ENCODE data around the gene RBM3. TPM values are rescaled to one million over a fixed set of nuclear protein-coding genes. Genes with fewer than 3 reads are reported as not detected.

The RBM3 gene
- polyA plus RNA-seq, 1 of the 3 experiments (the other 2 are of a cell fraction): 183 TPM

DNA sequence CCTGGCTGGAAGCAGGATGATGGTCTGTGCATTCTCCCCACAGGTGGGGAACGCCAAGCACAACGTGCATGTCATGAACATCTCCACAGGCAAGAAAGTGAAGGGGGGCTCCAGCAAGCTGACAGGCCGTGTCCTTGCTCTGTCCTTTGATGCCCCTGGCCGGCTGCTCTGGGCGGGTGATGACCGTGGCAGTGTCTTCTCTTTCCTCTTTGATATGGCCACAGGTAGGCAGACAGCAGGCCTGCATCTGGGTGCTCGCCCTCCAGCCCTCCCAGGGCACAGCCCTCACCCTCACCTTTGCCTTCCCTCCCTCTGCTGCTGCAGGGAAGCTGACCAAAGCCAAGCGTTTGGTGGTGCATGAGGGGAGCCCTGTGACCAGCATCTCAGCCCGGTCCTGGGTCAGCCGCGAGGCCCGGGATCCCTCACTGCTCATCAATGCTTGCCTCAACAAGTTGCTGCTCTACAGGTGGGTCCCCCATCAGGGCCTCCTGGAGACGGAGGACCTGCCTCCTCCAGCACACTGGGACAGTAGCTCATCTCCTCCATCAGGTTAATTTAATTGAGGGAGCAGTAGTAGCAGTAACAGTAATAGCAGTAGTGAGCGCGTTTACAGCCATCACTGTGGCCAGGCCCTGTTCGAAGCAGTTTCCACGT, 27.6 kb downstream of the RBM3 start:
- TF ChIP-seq RCOR1 (IDR thresholded peaks at IDR 0.05; ENCODE audit: low read length): no peak
- no peak for TF ChIP-seq RXRA (IDR thresholded peaks at IDR 0.05; ENCODE audit: borderline replicate concordance, low read depth)
- no peak for TF ChIP-seq TEAD4 (IDR thresholded peaks at IDR 0.05; ENCODE audit: borderline replicate concordance, insufficient read depth)
- no peak for TF ChIP-seq GATA2 (CRISPR knock-in tag; IDR thresholded peaks at IDR 0.05)
- no peak for TF ChIP-seq RAD21 (IDR thresholded peaks at IDR 0.05; ENCODE audit: low read length)
- no peak for TF ChIP-seq FOXJ3 (CRISPR knock-in tag; IDR thresholded peaks at IDR 0.05)
- TF ChIP-seq, protein P1, sequence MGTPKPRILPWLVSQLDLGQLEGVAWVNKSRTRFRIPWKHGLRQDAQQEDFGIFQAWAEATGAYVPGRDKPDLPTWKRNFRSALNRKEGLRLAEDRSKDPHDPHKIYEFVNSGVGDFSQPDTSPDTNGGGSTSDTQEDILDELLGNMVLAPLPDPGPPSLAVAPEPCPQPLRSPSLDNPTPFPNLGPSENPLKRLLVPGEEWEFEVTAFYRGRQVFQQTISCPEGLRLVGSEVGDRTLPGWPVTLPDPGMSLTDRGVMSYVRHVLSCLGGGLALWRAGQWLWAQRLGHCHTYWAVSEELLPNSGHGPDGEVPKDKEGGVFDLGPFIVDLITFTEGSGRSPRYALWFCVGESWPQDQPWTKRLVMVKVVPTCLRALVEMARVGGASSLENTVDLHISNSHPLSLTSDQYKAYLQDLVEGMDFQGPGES (IDR thresholded peaks at IDR 0.05; ENCODE audit: low read depth, low read length): no peak
- TF ChIP-seq, protein P2, sequence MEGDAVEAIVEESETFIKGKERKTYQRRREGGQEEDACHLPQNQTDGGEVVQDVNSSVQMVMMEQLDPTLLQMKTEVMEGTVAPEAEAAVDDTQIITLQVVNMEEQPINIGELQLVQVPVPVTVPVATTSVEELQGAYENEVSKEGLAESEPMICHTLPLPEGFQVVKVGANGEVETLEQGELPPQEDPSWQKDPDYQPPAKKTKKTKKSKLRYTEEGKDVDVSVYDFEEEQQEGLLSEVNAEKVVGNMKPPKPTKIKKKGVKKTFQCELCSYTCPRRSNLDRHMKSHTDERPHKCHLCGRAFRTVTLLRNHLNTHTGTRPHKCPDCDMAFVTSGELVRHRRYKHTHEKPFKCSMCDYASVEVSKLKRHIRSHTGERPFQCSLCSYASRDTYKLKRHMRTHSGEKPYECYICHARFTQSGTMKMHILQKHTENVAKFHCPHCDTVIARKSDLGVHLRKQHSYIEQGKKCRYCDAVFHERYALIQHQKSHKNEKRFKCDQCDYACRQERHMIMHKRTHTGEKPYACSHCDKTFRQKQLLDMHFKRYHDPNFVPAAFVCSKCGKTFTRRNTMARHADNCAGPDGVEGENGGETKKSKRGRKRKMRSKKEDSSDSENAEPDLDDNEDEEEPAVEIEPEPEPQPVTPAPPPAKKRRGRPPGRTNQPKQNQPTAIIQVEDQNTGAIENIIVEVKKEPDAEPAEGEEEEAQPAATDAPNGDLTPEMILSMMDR (IDR thresholded peaks at IDR 0.05): no peak
- WGBS (ENCODE audit: low lambda C conversion rate): 36% methylated on average over 6 of the region's 17 CpGs
- Histone ChIP-seq H3K9me3 (no peaks in the 10 kb centered on the region), H2AFZ (ENCODE audit: low read depth) (no peak overlapping the region), H3K27ac (ENCODE audit: low read depth in 2 of 2, low read length in 1 of 2) (no peak overlapping the region), H3K4me2 (no peak overlapping the region), H3K36me3 (replicated peaks in 1 of 2; ENCODE audit: control insufficient read depth in 1 of 2, insufficient read depth in 2 of 2, low read length in 1 of 2) (peaks cover 3 to 20% of the 10 kb centered on the region in 2 experiments), H3K4me1 (ENCODE audit: control insufficient read depth in 1 of 2, insufficient read depth in 2 of 2, low read depth in 1 of 2, low read length in 1 of 2) (peaks cover 0 to 6% of the 10 kb centered on the region in 2 experiments; a peak in 1 of 4 replicates), H3K4me3 (ENCODE audit: low read depth in 2 of 2, low read length in 1 of 2) (no peak overlapping the region), H3K79me2 (ENCODE audit: insufficient read depth) (peaks cover 9% of the 10 kb centered on the region; the same call in 1 of the 2 replicates), H3F3A (replicated peaks; ENCODE audit: insufficient read depth) (no peaks in the 10 kb centered on the region), H3K27me3 (ENCODE audit: insufficient read depth) (no peaks in the 10 kb centered on the region), H3K9me2 (no peaks in the 10 kb centered on the region), H4K20me1 (ENCODE audit: insufficient read depth) (no peaks in the 10 kb centered on the region), H3K9ac (no peak overlapping the region)
- no peak for DNase-seq
- ChIA-PET CTCF (no interaction called here), POLR2A (no interaction called here)

DNA sequence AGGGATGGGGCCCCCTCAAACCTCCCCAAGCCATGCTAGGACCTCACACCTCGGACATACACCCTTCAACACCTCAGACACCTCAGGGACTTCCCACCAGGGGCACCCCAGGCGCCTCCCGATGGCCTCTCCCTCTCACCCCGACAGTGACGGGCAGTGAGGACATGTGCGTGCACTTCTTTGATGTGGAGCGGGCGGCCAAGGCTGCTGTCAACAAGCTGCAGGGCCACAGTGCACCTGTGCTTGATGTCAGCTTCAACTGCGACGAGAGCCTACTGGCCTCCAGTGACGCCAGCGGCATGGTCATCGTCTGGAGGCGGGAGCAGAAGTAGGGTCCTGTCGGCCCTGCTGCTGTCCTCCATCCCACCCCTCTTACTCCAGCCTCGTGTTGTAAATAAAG, 30.4 kb downstream of the RBM3 start:
- Histone ChIP-seq H3K4me3 (ENCODE audit: low read depth in 2 of 2, low read length in 1 of 2) (no peak overlapping the region), H4K20me1 (ENCODE audit: insufficient read depth) (no peaks in the 10 kb centered on the region), H3K79me2 (ENCODE audit: insufficient read depth) (no peaks in the 10 kb centered on the region), H2AFZ (ENCODE audit: low read depth) (no peak overlapping the region), H3K9ac (no peak overlapping the region), H3F3A (replicated peaks; ENCODE audit: insufficient read depth) (no peaks in the 10 kb centered on the region), H3K27ac (ENCODE audit: low read depth in 2 of 2, low read length in 1 of 2) (no peak overlapping the region), H3K36me3 (replicated peaks in 1 of 2; ENCODE audit: control insufficient read depth in 1 of 2, insufficient read depth in 2 of 2, low read length in 1 of 2) (peaks cover 3 to 16% of the 10 kb centered on the region in 2 experiments), H3K27me3 (ENCODE audit: insufficient read depth) (no peaks in the 10 kb centered on the region), H3K4me2 (no peak overlapping the region), H3K9me3 (no peaks in the 10 kb centered on the region), H3K9me2 (no peaks in the 10 kb centered on the region), H3K4me1 (ENCODE audit: control insufficient read depth in 1 of 2, insufficient read depth in 2 of 2, low read depth in 1 of 2, low read length in 1 of 2) (no peaks in the 10 kb centered on the region)
- DNase-seq: no peak
- POLR2A ChIA-PET: no interaction called here
- 59% methylated on average over 13 of the region's 16 CpGs for WGBS (ENCODE audit: low lambda C conversion rate)
- CTCF ChIA-PET: interaction anchor here (0.8 kb wide), 1 partner anchor 26 kb away, joined by 3 read pairs; no protein-coding TSS in a partner anchor
- TF ChIP-seq ELF1 (IDR thresholded peaks at IDR 0.05) (no peak), TAF1 (IDR thresholded peaks at IDR 0.05; ENCODE audit: borderline replicate concordance, low read depth, low read length) (no peak), POLR2AphosphoS5 (IDR thresholded peaks at IDR 0.05; ENCODE audit: low read depth, low read length) (no peak), MXI1 (IDR thresholded peaks at IDR 0.05; ENCODE audit: low read depth, low read length) (no peak), FOSL2 (IDR thresholded peaks at IDR 0.05; ENCODE audit: borderline replicate concordance, low read depth) (no peak), CHD2 (IDR thresholded peaks at IDR 0.05; ENCODE audit: low read length, partially characterized antibody) (no peak), EP300 (IDR thresholded peaks at IDR 0.05; ENCODE audit: borderline replicate concordance in 1 of 2, low read depth in 1 of 2, low read length in 1 of 2) (no peak), NRF1 (IDR thresholded peaks at IDR 0.05; ENCODE audit: low read depth, low read length) (no peak), RCOR1 (IDR thresholded peaks at IDR 0.05; ENCODE audit: low read length) (no peak)
- TF ChIP-seq, protein P1 (IDR thresholded peaks at IDR 0.05; ENCODE audit: low read depth, low read length): no peak
- TF ChIP-seq, protein P3, sequence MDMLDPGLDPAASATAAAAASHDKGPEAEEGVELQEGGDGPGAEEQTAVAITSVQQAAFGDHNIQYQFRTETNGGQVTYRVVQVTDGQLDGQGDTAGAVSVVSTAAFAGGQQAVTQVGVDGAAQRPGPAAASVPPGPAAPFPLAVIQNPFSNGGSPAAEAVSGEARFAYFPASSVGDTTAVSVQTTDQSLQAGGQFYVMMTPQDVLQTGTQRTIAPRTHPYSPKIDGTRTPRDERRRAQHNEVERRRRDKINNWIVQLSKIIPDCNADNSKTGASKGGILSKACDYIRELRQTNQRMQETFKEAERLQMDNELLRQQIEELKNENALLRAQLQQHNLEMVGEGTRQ (IDR thresholded peaks at IDR 0.05; ENCODE audit: borderline replicate concordance, low read depth, low read length): no peak
- TF ChIP-seq, protein P4, sequence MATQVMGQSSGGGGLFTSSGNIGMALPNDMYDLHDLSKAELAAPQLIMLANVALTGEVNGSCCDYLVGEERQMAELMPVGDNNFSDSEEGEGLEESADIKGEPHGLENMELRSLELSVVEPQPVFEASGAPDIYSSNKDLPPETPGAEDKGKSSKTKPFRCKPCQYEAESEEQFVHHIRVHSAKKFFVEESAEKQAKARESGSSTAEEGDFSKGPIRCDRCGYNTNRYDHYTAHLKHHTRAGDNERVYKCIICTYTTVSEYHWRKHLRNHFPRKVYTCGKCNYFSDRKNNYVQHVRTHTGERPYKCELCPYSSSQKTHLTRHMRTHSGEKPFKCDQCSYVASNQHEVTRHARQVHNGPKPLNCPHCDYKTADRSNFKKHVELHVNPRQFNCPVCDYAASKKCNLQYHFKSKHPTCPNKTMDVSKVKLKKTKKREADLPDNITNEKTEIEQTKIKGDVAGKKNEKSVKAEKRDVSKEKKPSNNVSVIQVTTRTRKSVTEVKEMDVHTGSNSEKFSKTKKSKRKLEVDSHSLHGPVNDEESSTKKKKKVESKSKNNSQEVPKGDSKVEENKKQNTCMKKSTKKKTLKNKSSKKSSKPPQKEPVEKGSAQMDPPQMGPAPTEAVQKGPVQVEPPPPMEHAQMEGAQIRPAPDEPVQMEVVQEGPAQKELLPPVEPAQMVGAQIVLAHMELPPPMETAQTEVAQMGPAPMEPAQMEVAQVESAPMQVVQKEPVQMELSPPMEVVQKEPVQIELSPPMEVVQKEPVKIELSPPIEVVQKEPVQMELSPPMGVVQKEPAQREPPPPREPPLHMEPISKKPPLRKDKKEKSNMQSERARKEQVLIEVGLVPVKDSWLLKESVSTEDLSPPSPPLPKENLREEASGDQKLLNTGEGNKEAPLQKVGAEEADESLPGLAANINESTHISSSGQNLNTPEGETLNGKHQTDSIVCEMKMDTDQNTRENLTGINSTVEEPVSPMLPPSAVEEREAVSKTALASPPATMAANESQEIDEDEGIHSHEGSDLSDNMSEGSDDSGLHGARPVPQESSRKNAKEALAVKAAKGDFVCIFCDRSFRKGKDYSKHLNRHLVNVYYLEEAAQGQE (IDR thresholded peaks at IDR 0.05; ENCODE audit: low read depth, low read length): no peak

All from SK-N-SH (cell line).